Measurements from ENCODE around the gene PUM1. TPM values are rescaled to one million over a fixed set of nuclear protein-coding genes. Genes with fewer than 3 reads are reported as not detected.
"Not testable (repeated sequence)": the region's sequence is repeated elsewhere in the genome, so short reads cannot be mapped to it uniquely, and the experiment has no call there.

The PUM1 gene
- total and polyA plus RNA-seq, 9 donors, result 36.3 to 125 (median 112) TPM

DNA sequence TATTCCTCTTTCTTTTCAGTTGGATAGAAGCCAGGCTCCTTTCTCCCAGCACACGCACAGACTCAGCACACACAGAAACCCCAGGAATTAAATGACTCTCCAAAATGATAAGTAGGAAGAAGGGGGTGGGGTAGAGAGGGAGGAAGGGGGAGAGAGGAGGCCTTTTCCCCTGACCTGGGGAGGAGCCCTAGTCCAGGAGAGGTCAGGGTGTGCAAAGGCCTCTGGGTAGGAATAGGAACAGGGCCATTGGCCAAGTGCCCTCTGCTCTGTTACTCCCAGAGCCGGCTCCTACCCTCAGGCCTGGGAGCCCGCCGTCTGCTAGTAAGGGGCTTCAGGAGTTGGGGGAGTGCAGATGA is 35.6 kb upstream of the PUM1 start:
- peak in 4 of 5 donors; percentile 39 to 66 (median 46) for DNase-seq
- TF ChIP-seq EP300 (IDR thresholded peaks at IDR 0.05), result no peak
- no peak for TF ChIP-seq POLR2A (IDR thresholded peaks at IDR 0.05)
- TF ChIP-seq, protein P1, sequence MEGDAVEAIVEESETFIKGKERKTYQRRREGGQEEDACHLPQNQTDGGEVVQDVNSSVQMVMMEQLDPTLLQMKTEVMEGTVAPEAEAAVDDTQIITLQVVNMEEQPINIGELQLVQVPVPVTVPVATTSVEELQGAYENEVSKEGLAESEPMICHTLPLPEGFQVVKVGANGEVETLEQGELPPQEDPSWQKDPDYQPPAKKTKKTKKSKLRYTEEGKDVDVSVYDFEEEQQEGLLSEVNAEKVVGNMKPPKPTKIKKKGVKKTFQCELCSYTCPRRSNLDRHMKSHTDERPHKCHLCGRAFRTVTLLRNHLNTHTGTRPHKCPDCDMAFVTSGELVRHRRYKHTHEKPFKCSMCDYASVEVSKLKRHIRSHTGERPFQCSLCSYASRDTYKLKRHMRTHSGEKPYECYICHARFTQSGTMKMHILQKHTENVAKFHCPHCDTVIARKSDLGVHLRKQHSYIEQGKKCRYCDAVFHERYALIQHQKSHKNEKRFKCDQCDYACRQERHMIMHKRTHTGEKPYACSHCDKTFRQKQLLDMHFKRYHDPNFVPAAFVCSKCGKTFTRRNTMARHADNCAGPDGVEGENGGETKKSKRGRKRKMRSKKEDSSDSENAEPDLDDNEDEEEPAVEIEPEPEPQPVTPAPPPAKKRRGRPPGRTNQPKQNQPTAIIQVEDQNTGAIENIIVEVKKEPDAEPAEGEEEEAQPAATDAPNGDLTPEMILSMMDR (IDR thresholded peaks at IDR 0.05), result no peak
- H3K36me3 ChIP-seq, result no peaks in the 10 kb centered on the region
- H3K4me3 ChIP-seq, result no peak overlapping the region
- H3K27me3 ChIP-seq, result no peaks in the 10 kb centered on the region
- 15 to 24% (median 17%) methylated on average over 4 of the region's 4 CpGs for WGBS, 3 donors
- no peaks in the 10 kb centered on the region for H3K9me3 ChIP-seq
- no peak overlapping the region for H3K27ac ChIP-seq
- H3K4me1 ChIP-seq (ENCODE audit: insufficient read depth), result peaks cover 6% of the 10 kb centered on the region
- intact Hi-C loops (cut with DNase I), result no loop called here

DNA sequence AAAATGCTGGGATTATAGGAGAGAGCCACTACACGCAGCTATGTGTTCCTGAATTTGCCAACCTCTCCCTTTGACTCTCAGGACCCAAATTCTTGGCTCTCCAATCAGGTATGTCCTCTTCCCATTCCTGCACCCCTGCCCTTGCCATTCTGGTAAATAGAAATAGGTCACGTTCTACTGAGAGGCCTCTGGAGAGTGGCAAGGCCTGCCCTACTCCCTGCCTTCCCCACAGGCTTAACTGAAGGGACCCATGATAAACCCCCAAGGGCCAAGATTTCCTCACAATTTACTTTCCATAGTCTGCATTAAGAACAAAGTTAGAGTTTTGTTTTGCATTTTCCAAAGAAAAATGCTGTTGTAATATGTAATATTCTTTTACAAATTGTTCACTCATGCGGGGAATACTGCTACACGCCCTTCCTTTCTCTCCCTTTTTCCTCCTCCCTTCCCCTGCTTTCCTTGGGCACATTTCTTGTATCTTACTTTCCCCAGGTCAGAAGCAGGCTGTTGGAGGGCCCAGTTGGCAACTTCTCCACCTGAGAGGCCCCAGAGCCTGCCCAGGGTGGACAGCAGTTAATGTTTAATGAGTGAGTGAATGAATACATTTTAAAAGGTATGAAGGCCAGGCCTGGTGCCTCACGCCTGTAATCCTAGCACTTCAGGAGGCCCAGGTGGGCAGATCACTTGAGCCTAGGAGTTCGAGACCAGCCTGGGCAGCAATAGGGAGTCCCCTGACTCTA is 33.9 kb upstream of the PUM1 start:
- TF ChIP-seq POLR2A (IDR thresholded peaks at IDR 0.05) (no peak), EP300 (IDR thresholded peaks at IDR 0.05) (no peak)
- TF ChIP-seq, protein P1 (IDR thresholded peaks at IDR 0.05), result no peak
- DNase-seq, result no peak
- intact Hi-C loops (cut with DNase I), result no loop called here

DNA sequence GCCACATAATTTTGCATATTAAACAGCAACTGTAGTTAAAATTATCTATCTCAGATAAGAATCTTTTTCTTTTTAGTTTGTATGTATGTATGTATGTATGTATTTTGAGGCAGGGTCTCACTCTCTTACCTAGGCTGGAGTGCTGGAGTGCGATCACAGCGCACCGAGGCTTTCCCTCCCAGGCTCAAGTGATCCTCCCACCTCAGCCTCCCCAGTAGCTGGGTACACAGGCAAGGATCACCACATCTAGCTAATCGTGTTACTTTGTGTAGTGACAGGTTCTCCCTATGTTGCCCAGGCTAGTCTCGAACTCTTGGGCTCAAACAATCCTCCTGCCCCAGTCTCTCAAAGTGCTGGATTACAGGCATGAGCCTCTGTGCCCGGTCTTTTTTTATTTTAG is 30.5 kb upstream of the PUM1 start:
- DNase-seq, result no peak
- H3K4me1 ChIP-seq (ENCODE audit: insufficient read depth), result peaks cover 3% of the 10 kb centered on the region
- TF ChIP-seq EP300 (IDR thresholded peaks at IDR 0.05) (no peak), POLR2A (IDR thresholded peaks at IDR 0.05) (no peak)
- TF ChIP-seq, protein P1 (IDR thresholded peaks at IDR 0.05), result no peak
- no peak overlapping the region for H3K4me3 ChIP-seq
- no peaks in the 10 kb centered on the region for H3K27me3 ChIP-seq
- H3K27ac ChIP-seq, result no peak overlapping the region
- H3K36me3 ChIP-seq, result no peaks in the 10 kb centered on the region
- intact Hi-C loops (cut with DNase I), result no loop called here
- WGBS, 3 donors, result 78 to 87% (median 85%) methylated on average over 6 of the region's 6 CpGs
- H3K9me3 ChIP-seq, result no peaks in the 10 kb centered on the region

More for the DNA sequence above, 33.9 kb upstream of the PUM1 start:
- Histone ChIP-seq H3K27ac (no peak overlapping the region), H3K36me3 (no peaks in the 10 kb centered on the region), H3K4me3 (no peak overlapping the region), H3K27me3 (no peaks in the 10 kb centered on the region), H3K4me1 (ENCODE audit: insufficient read depth) (peaks cover 6% of the 10 kb centered on the region), H3K9me3 (no peaks in the 10 kb centered on the region)
- WGBS, 3 donors, result 81 to 84% (median 81%) methylated on average over 6 of the region's 6 CpGs

DNA sequence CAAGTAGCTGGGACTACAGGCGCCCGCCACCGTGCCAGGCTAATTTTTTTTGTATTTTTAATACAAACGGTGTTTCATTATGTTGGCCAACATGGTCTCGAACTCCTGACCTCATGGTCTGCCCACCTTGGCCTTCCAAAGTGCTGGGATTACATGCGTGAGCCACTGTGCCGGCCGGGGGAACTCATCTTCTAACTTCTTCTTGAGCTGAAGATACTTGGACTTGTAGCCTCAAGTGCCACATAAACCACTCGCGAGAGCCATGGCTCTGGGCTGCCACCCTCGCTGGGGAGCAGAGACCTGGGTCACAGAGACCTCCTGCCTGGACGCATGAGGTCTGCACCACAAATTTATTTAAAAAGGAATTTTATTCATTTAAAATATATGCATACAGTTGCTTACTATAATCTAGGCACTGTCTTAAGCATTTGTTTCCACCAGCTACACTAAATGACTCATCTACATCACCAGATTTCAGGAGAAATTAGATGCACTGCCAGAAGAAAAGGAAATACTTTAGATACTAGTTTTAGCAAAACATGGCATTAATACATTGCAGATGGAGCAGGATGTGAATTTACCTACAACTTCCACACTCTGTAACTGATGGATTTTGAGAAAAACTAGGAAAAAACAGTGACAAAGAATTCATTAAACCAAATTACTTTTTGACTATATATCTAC is 29.9 kb upstream of the PUM1 start:
- H3K9me3 ChIP-seq, result no peaks in the 10 kb centered on the region
- TF ChIP-seq, protein P1 (IDR thresholded peaks at IDR 0.05), result no peak
- TF ChIP-seq POLR2A (IDR thresholded peaks at IDR 0.05) (no peak), EP300 (IDR thresholded peaks at IDR 0.05) (no peak)
- no peaks in the 10 kb centered on the region for H3K36me3 ChIP-seq
- H3K27ac ChIP-seq, result no peak overlapping the region
- 59 to 73% (median 61%) methylated on average over 12 of the region's 12 CpGs for WGBS, 3 donors
- no peaks in the 10 kb centered on the region for H3K27me3 ChIP-seq
- intact Hi-C loops (cut with DNase I), result no loop called here
- H3K4me1 ChIP-seq (ENCODE audit: insufficient read depth), result no peaks in the 10 kb centered on the region
- no peak for DNase-seq
- H3K4me3 ChIP-seq, result no peak overlapping the region

DNA sequence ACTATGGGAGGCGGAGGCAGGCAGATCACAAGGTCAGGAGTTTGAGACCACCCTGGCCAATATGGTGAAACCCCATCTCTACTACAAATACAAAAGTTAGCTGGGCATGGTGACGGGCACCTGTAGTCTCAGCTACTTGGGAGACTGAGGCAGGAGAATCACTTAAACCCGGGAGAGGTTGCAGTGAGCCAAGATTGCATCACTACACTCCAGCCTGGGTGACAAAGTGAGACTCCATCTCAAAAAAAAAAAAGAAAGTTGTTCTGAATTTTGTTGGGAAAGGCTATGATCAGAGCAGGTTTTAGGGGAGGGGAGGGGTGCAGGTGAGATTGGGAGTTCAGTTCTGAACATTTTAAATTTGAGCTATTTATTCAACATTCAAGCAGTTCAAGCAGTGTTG is 22.6 kb upstream of the PUM1 start:
- DNase-seq; H3K36me3 ChIP-seq; H3K27ac ChIP-seq; H3K27me3 ChIP-seq; intact Hi-C loops (cut with DNase I); H3K4me3 ChIP-seq; H3K9me3 ChIP-seq; H3K4me1 ChIP-seq (ENCODE audit: insufficient read depth): not testable (repeated sequence)
- WGBS, 3 donors, result 75 to 93% (median 90%) methylated on average over 3 of the region's 3 CpGs
